Osteocyte (in vitro differentiated cells): ENCODE data around the gene RBP5. TPM values are rescaled to one million over a fixed set of nuclear protein-coding genes. Genes with fewer than 3 reads are reported as not detected.

ENCODE experiments used
- DNase-seq: peaks from one replicate; pipeline ENCODE4 v3.0.0; 2021; ENCODE audit warnings: mixed read lengths; ENCODE audit not compliant: unreplicated experiment; ENCODE audit errors: extremely low spot score
- H3K27ac Mint-ChIP-seq: one replicate; pipeline ENCODE4 v1.8.0; 2021; ENCODE audit warnings: mild to moderate bottlenecking, mixed read lengths; ENCODE audit not compliant: unreplicated experiment
- H3K27me3 Mint-ChIP-seq: one replicate; pipeline ENCODE4 v1.8.0; 2021; ENCODE audit warnings: mixed read lengths; ENCODE audit not compliant: unreplicated experiment
- H3K36me3 Mint-ChIP-seq: one replicate; pipeline ENCODE4 v1.8.0; 2021; ENCODE audit warnings: mixed read lengths; ENCODE audit not compliant: unreplicated experiment
- H3K4me1 Mint-ChIP-seq: one replicate; pipeline ENCODE4 v1.8.0; 2021; ENCODE audit warnings: mixed read lengths; ENCODE audit not compliant: unreplicated experiment
- H3K4me3 Mint-ChIP-seq: one replicate; pipeline ENCODE4 v1.8.0; 2021; ENCODE audit warnings: mild to moderate bottlenecking, moderate library complexity, mixed read lengths; ENCODE audit not compliant: unreplicated experiment
- H3K9me3 Mint-ChIP-seq: one replicate; pipeline ENCODE4 v1.8.0; 2021; ENCODE audit warnings: mixed read lengths; ENCODE audit not compliant: unreplicated experiment
- CTCF ChIP-seq: fragments of 200-600 bp; sonication (generic); IDR thresholded peaks from 2 replicates; pipeline ENCODE4 v1.5.0; 2021; ENCODE audit warnings: antibody characterized with exemption, mild to moderate bottlenecking, moderate library complexity
- total RNA-seq: library from RNA; stranded (reverse); gene quantifications from 2 replicates; pipeline ENCODE4 v1.2.1, GENCODE V29; 2021

RBP5 gene
- total RNA-seq, 1 donor from 2014 or later = not detected

DNA sequence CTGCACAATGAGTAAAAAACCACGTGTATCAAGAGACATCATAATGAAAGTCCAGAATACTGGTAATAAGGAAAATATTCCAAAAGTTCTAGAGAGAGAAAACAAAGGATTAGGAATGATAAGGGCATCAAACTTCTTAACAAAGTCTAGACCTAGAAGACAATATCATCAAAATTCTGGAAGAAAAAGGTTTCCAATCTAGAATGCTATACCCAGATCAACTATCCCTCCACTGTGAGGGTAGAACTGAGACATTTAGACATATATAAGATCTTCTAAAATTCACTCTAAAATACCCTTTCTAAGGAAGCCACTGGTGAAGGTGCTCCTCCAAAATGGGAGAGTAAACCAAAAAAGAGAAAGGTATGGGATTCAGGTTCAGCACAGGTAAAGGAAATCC lies 22.6 kb downstream of the RBP5 start:
- no peak for TF ChIP-seq CTCF
- H3K4me1 Mint-ChIP-seq = peaks cover 16% of the 10 kb centered on the region
- H3K9me3 Mint-ChIP-seq = peaks cover 12% of the 10 kb centered on the region
- H3K36me3 Mint-ChIP-seq = peaks cover 10% of the 10 kb centered on the region
- H3K27ac Mint-ChIP-seq = no peak overlapping the region
- H3K27me3 Mint-ChIP-seq = peaks cover 16% of the 10 kb centered on the region
- H3K4me3 Mint-ChIP-seq = no peak overlapping the region
- DNase-seq = no peak

DNA sequence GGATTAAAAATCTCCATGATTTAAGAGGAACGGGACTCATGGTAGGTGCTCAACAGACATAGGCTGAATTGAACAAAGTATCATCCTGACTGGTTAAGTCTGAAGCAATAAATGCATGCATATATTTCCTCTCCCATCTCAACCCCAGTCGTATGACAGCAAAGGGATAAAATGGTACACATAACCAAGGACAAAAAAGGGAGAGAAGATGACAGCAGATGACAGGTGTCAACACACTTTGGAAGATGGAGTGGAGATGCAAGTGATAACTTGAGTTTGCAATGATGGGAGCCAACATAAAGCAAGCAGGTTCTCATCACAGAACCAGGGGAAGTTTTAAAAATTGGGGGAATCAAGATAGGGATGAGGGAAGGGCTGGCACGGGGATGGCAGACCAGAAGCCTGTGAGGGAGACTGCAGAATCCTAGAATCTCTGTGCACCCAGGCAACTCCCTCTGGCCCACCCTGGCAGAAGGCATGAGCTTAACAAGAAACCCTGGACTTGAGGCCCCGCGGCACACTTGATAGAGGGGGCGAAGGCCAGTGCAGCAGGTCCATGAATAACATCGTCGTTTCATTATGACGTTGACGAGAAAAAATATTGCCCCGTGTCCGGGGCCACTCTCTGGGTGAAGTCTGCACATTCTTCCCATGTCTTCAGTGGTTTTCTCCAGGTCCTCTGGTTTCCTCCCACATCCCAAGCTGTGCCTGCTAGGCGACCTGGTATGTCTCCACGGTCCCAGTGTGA lies 24.7 kb downstream of the RBP5 start:
- TF ChIP-seq CTCF = no peak

DNA sequence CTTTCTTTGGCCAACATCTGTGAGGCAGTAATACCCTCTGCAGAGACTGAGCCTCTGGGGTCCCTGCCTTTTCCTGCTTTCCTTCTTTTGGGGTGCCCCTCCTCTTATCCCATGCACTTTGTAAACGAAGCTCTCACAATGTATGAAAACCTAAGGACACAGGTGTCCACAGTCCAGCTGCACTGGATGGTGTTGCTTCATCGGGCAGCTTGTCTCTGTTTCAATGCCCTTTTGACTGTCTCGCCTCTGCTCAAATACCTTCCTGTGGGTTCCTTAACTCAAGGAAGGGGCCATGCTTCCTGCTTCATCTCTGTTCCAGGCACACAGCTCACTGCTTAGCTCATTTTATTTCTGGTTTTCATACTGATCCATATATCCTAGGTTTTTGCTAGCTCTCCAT lies 26.1 kb downstream of the RBP5 start:
- Mint-ChIP-seq H3K36me3 (peaks cover 10% of the 10 kb centered on the region), H3K4me3 (no peak overlapping the region), H3K27me3 (peaks cover 16% of the 10 kb centered on the region), H3K9me3 (peaks cover 12% of the 10 kb centered on the region), H3K4me1 (no peaks in the 10 kb centered on the region), H3K27ac (no peak overlapping the region)
- TF ChIP-seq CTCF = no peak
- DNase-seq = no peak

More for the DNA sequence above, 24.7 kb downstream of the RBP5 start:
- Mint-ChIP-seq H3K36me3 (peaks cover 10% of the 10 kb centered on the region), H3K27me3 (peaks cover 16% of the 10 kb centered on the region), H3K4me1 (peaks cover 11% of the 10 kb centered on the region), H3K4me3 (no peak overlapping the region), H3K27ac (no peak overlapping the region), H3K9me3 (peaks cover 12% of the 10 kb centered on the region)
- DNase-seq = no peak

DNA sequence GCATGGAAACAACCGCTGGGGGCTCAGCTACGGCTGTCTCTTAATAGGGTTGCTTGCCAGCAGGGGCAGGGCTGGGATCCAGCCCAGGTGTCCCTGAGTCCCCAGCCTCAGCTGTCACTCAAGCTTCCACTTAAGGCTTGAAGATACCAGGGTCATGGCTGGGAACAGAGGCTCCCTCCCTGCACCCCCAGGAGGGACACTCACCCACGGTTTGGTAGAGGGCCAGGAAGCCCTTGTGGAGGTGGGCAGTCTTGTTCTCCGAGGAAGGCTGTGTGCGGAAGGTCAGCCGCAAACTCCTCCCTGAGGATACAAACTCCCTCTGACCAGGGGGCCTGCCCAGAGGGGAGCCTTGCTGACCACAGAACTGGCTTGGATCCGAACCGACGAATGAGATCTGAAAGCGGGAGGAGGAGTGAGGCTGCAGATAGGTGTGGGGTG lies 27.0 kb downstream of the RBP5 start:
- H3K9me3 Mint-ChIP-seq = peaks cover 12% of the 10 kb centered on the region
- no peak overlapping the region for H3K4me3 Mint-ChIP-seq
- peaks cover 16% of the 10 kb centered on the region for H3K27me3 Mint-ChIP-seq
- H3K27ac Mint-ChIP-seq = no peak overlapping the region
- no peak for DNase-seq
- no peak for TF ChIP-seq CTCF
- H3K36me3 Mint-ChIP-seq = peaks cover 10% of the 10 kb centered on the region
- H3K4me1 Mint-ChIP-seq = no peaks in the 10 kb centered on the region

- Mint-ChIP-seq H3K9me3 (peaks cover 8% of the 10 kb centered on the region), H3K4me1 (no peaks in the 10 kb centered on the region), H3K4me3 (no peak overlapping the region), H3K36me3 (peaks cover 6% of the 10 kb centered on the region), H3K27ac (no peak overlapping the region), H3K27me3 (peaks cover 16% of the 10 kb centered on the region)
- TF ChIP-seq CTCF = no peak
- no peak for DNase-seq
These were observed 27.5 kb downstream of the RBP5 start for GRCh38 chr12:7101047-7101693.
